HepG2 (cell line): Measurements from ENCODE around the gene CADM1. TPM values are rescaled to one million over a fixed set of nuclear protein-coding genes. Genes with fewer than 3 reads are reported as not detected.

Experiments used
- BHLHE40 ChIP-seq: IDR thresholded peaks from 2 replicates; pipeline ENCODE4 v1.6.1; 2011; ENCODE audit warnings: low read length, improper control_type of control experiment
- GFI1 ChIP-seq: sonication (generic); formaldehyde crosslinking; IDR thresholded peaks from 2 replicates; pipeline ENCODE4 v1.5.0; 2020; ENCODE audit warnings: missing genetic modification reagents, mild to moderate bottlenecking, borderline replicate concordance
- NR2F1 ChIP-seq, 2 experiments: fragments of 450-650 bp in 1 of 2; formaldehyde crosslinking in 1 of 2; IDR thresholded peaks; 2 replicates each; pipeline versions ENCODE4 v1.5.0 to v1.6.1; 2016 to 2020; ENCODE audit warnings: mild to moderate bottlenecking in 1 of 2, missing compliant biosample characterization in 1 of 2, missing genetic modification reagents in 1 of 2, moderate library complexity in 1 of 2
- PAWR ChIP-seq: sonication (generic); formaldehyde crosslinking; IDR thresholded peaks from 2 replicates; pipeline ENCODE4 v1.4.0; 2020; ENCODE audit warnings: missing genetic modification reagents, mild to moderate bottlenecking, borderline replicate concordance
- POGZ ChIP-seq: sonication (generic); formaldehyde crosslinking; IDR thresholded peaks from 2 replicates; pipeline ENCODE4 v1.4.0; 2020; ENCODE audit warnings: mild to moderate bottlenecking, missing genetic modification reagents
- PRMT3 ChIP-seq: sonication (generic); formaldehyde crosslinking; IDR thresholded peaks from 2 replicates; pipeline ENCODE4 v1.8.1; 2022; ENCODE audit warnings: low read depth, mild to moderate bottlenecking, moderate library complexity, missing genetic modification reagents, borderline replicate concordance
- TAF1 ChIP-seq: sonication (generic); formaldehyde crosslinking; IDR thresholded peaks from 2 replicates; pipeline ENCODE4 v1.4.0; 2020; ENCODE audit warnings: missing genetic modification reagents
- XRCC5 ChIP-seq: fragments of 200-400 bp; formaldehyde crosslinking; optimal IDR thresholded peaks from 2 replicates; pipeline ENCODE3; 2017; ENCODE audit warnings: mild to moderate bottlenecking, low read length
- ZNF30 ChIP-seq: sonication (generic); formaldehyde crosslinking; IDR thresholded peaks from 2 replicates; pipeline ENCODE4 v1.5.0; 2020; ENCODE audit warnings: mild to moderate bottlenecking, missing genetic modification reagents
- polyA plus RNA-seq, 8 experiments: library from polyadenylated mRNA; depleted of rRNA in 3 of 8; stranded (reverse) in 7 of 8; unstranded in 1 of 8; fragments of >200 nt; fragmentation: Illumina TruSeq in 4 of 8; extraction: Trizol in 4 of 8; gene quantifications; 2 replicates each; pipeline versions ENCODE4 v1.2.1 to v1.2.3, GENCODE V29; 2011 to 2016; ENCODE audit warnings: low read depth in 4 of 8, missing spikeins in 1 of 8, mixed read lengths in 1 of 8; ENCODE audit not compliant: insufficient read depth in 1 of 8
- total RNA-seq, 5 experiments: library from RNA; depleted of rRNA; stranded (reverse); fragments of >200 nt; fragmentation: Illumina TruSeq; extraction: Trizol; gene quantifications; 2 replicates each; pipeline ENCODE4 v1.2.3, GENCODE V29; 2016; ENCODE audit warnings: low read depth in 1 of 5
- TF ChIP-seq, protein P1 (sequence below): sonication (generic); formaldehyde crosslinking; conservative IDR thresholded peaks from 2 replicates; pipeline ENCODE4 v1.4.0; 2020; ENCODE audit warnings: missing genetic modification reagents
- TF ChIP-seq, protein P2 (sequence below): sonication (generic); formaldehyde crosslinking; conservative IDR thresholded peaks from 2 replicates; pipeline ENCODE4 v1.4.0; 2020; ENCODE audit warnings: missing genetic modification reagents
- TF ChIP-seq, protein P3 (sequence below): sonication (generic); formaldehyde crosslinking; IDR thresholded peaks from 2 replicates; pipeline ENCODE4 v1.4.0; 2020; ENCODE audit warnings: mild to moderate bottlenecking, missing genetic modification reagents
- TF ChIP-seq, protein P4 (sequence below): sonication (generic); formaldehyde crosslinking; IDR thresholded peaks from 2 replicates; pipeline ENCODE4 v1.4.0; 2020; ENCODE audit warnings: missing genetic modification reagents
- TF ChIP-seq, protein P5 (sequence below): sonication (generic); formaldehyde crosslinking; IDR thresholded peaks from 2 replicates; pipeline ENCODE4 v1.5.0; 2020; ENCODE audit warnings: missing genetic modification reagents
- TF ChIP-seq, protein P6 (sequence below): IDR thresholded peaks from 2 replicates; pipeline ENCODE4 v1.6.1; 2016; ENCODE audit warnings: low read depth, missing genetic modification reagents, missing compliant biosample characterization

Gene CADM1
- total and polyA plus RNA-seq, 2 of the 13 experiments (the other 11 are each of a cell fraction or from before 2014, with no cell fraction given) = 71.3 to 122 TPM

GRCh38 chr11:115525531-115526006, 21.4 kb upstream of the CADM1 start (continued):
- TF ChIP-seq, protein P1, sequence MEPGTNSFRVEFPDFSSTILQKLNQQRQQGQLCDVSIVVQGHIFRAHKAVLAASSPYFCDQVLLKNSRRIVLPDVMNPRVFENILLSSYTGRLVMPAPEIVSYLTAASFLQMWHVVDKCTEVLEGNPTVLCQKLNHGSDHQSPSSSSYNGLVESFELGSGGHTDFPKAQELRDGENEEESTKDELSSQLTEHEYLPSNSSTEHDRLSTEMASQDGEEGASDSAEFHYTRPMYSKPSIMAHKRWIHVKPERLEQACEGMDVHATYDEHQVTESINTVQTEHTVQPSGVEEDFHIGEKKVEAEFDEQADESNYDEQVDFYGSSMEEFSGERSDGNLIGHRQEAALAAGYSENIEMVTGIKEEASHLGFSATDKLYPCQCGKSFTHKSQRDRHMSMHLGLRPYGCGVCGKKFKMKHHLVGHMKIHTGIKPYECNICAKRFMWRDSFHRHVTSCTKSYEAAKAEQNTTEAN = no peak
- TF ChIP-seq, protein P2, sequence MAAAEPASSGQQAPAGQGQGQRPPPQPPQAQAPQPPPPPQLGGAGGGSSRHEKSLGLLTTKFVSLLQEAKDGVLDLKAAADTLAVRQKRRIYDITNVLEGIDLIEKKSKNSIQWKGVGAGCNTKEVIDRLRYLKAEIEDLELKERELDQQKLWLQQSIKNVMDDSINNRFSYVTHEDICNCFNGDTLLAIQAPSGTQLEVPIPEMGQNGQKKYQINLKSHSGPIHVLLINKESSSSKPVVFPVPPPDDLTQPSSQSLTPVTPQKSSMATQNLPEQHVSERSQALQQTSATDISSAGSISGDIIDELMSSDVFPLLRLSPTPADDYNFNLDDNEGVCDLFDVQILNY (CRISPR knock-in tag) = no peak
- TF ChIP-seq ZNF30 (CRISPR knock-in tag) (no peak), TAF1 (CRISPR knock-in tag) (no peak), POGZ (CRISPR knock-in tag) (peak; percentile 55; the same call in 1 of the 2 replicates), GFI1 (CRISPR knock-in tag) (no peak), BHLHE40 (peak; percentile 78), PRMT3 (CRISPR knock-in tag) (no peak), NR2F1 (CRISPR knock-in tag; IDR thresholded peaks at IDR 0.05) (no peak), XRCC5 (no peak), PAWR (CRISPR knock-in tag) (no peak)
- TF ChIP-seq, protein P3, sequence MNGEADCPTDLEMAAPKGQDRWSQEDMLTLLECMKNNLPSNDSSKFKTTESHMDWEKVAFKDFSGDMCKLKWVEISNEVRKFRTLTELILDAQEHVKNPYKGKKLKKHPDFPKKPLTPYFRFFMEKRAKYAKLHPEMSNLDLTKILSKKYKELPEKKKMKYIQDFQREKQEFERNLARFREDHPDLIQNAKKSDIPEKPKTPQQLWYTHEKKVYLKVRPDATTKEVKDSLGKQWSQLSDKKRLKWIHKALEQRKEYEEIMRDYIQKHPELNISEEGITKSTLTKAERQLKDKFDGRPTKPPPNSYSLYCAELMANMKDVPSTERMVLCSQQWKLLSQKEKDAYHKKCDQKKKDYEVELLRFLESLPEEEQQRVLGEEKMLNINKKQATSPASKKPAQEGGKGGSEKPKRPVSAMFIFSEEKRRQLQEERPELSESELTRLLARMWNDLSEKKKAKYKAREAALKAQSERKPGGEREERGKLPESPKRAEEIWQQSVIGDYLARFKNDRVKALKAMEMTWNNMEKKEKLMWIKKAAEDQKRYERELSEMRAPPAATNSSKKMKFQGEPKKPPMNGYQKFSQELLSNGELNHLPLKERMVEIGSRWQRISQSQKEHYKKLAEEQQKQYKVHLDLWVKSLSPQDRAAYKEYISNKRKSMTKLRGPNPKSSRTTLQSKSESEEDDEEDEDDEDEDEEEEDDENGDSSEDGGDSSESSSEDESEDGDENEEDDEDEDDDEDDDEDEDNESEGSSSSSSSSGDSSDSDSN (CRISPR knock-in tag) = no peak
- TF ChIP-seq, protein P4, sequence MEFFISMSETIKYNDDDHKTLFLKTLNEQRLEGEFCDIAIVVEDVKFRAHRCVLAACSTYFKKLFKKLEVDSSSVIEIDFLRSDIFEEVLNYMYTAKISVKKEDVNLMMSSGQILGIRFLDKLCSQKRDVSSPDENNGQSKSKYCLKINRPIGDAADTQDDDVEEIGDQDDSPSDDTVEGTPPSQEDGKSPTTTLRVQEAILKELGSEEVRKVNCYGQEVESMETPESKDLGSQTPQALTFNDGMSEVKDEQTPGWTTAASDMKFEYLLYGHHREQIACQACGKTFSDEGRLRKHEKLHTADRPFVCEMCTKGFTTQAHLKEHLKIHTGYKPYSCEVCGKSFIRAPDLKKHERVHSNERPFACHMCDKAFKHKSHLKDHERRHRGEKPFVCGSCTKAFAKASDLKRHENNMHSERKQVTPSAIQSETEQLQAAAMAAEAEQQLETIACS (CRISPR knock-in tag) = no peak
- TF ChIP-seq, protein P5, sequence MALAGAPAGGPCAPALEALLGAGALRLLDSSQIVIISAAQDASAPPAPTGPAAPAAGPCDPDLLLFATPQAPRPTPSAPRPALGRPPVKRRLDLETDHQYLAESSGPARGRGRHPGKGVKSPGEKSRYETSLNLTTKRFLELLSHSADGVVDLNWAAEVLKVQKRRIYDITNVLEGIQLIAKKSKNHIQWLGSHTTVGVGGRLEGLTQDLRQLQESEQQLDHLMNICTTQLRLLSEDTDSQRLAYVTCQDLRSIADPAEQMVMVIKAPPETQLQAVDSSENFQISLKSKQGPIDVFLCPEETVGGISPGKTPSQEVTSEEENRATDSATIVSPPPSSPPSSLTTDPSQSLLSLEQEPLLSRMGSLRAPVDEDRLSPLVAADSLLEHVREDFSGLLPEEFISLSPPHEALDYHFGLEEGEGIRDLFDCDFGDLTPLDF (CRISPR knock-in tag) = no peak
- TF ChIP-seq, protein P6, sequence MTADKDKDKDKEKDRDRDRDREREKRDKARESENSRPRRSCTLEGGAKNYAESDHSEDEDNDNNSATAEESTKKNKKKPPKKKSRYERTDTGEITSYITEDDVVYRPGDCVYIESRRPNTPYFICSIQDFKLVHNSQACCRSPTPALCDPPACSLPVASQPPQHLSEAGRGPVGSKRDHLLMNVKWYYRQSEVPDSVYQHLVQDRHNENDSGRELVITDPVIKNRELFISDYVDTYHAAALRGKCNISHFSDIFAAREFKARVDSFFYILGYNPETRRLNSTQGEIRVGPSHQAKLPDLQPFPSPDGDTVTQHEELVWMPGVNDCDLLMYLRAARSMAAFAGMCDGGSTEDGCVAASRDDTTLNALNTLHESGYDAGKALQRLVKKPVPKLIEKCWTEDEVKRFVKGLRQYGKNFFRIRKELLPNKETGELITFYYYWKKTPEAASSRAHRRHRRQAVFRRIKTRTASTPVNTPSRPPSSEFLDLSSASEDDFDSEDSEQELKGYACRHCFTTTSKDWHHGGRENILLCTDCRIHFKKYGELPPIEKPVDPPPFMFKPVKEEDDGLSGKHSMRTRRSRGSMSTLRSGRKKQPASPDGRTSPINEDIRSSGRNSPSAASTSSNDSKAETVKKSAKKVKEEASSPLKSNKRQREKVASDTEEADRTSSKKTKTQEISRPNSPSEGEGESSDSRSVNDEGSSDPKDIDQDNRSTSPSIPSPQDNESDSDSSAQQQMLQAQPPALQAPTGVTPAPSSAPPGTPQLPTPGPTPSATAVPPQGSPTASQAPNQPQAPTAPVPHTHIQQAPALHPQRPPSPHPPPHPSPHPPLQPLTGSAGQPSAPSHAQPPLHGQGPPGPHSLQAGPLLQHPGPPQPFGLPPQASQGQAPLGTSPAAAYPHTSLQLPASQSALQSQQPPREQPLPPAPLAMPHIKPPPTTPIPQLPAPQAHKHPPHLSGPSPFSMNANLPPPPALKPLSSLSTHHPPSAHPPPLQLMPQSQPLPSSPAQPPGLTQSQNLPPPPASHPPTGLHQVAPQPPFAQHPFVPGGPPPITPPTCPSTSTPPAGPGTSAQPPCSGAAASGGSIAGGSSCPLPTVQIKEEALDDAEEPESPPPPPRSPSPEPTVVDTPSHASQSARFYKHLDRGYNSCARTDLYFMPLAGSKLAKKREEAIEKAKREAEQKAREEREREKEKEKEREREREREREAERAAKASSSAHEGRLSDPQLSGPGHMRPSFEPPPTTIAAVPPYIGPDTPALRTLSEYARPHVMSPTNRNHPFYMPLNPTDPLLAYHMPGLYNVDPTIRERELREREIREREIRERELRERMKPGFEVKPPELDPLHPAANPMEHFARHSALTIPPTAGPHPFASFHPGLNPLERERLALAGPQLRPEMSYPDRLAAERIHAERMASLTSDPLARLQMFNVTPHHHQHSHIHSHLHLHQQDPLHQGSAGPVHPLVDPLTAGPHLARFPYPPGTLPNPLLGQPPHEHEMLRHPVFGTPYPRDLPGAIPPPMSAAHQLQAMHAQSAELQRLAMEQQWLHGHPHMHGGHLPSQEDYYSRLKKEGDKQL (CRISPR knock-in tag) = no peak
